Temporal lobe (tissue), 1 donor: ENCODE results near the gene APCS. TPM values are rescaled to one million over a fixed set of nuclear protein-coding genes. Genes with fewer than 3 reads are reported as not detected.

Source experiments
- total RNA-seq: library from RNA; depleted of rRNA; stranded (reverse); fragments of >200 nt; gene quantifications from one replicate; pipeline ENCODE4 v1.2.3, GENCODE V29; 2014

The APCS gene
- total RNA-seq, 1 donor from 2014 or later, result not detected

Other genes with a start within 250 kb of the APCS start
- not detected for gene OR10J4, start 155.6 kb upstream of the APCS start, total RNA-seq
- gene OR10J1, start 148.1 kb upstream of the APCS start, total RNA-seq, result not detected
- not detected for gene OR10J5, start 51.8 kb upstream of the APCS start, total RNA-seq
- gene CRP, start 126.8 kb downstream of the APCS start, total RNA-seq, result not detected
- gene DUSP23, start 193.1 kb downstream of the APCS start, total RNA-seq, result 10.6 TPM
- 0.25 TPM for gene FCRL6, start 214.5 kb downstream of the APCS start, total RNA-seq
- not detected for gene SLAMF8, start 239.0 kb downstream of the APCS start, total RNA-seq